GM20431 (cell line): ENCODE results near the gene CHKA.

ENCODE experiments used
- in situ Hi-C: fragments of 300-500 bp; cut with MseI, MboI; formaldehyde crosslinking; loops from one replicate; pipeline ENCODE4 v1.15.0; 2020; ENCODE audit warnings: low sequenced_read_pairs; ENCODE audit not compliant: unreplicated experiment

The CHKA gene

GRCh38 chr11:68037411-68038225 is 83.6 kb downstream of the CHKA start:
- in situ Hi-C loops: no loop called here

GRCh38 chr11:68036717-68037239 is 84.4 kb downstream of the CHKA start:
- in situ Hi-C loops: no loop called here

- in situ Hi-C loops: no loop called here
Measured at GRCh38 chr11:68036141-68036716, 85.0 kb downstream of the CHKA start.

- in situ Hi-C loops: no loop called here
Measured at GRCh38 chr11:68035266-68035876, 85.8 kb downstream of the CHKA start.

- in situ Hi-C loops: no loop called here
Measured at GRCh38 chr11:68033708-68034045, 87.5 kb downstream of the CHKA start.

- in situ Hi-C loops: no loop called here
Measured at GRCh38 chr11:68032997-68033707, 88.0 kb downstream of the CHKA start.

- in situ Hi-C loops: no loop called here
Measured at GRCh38 chr11:68032003-68032402, 89.2 kb downstream of the CHKA start.

GRCh38 chr11:68031144-68031464 is 90.1 kb downstream of the CHKA start:
- in situ Hi-C loops: no loop called here

GRCh38 chr11:68030318-68031143 is 90.7 kb downstream of the CHKA start, which contains the start of gene NDUFS8:
Gene NDUFS8, plus strand, starts transcription at chr11:68030681. Its CDS starts 1,471 bp downstream, at chr11:68032152.
- in situ Hi-C loops: no loop called here

GRCh38 chr11:68028802-68029545 is 92.2 kb downstream of the CHKA start:
- in situ Hi-C loops: no loop called here

- in situ Hi-C loops: no loop called here
Measured at GRCh38 chr11:68027667-68028066, 93.5 kb downstream of the CHKA start.

- in situ Hi-C loops: no loop called here
Measured at GRCh38 chr11:68026391-68027105, 94.6 kb downstream of the CHKA start.

GRCh38 chr11:68025047-68025446 is 96.1 kb downstream of the CHKA start:
- in situ Hi-C loops: no loop called here

GRCh38 chr11:68024508-68024907 is 96.7 kb downstream of the CHKA start:
- in situ Hi-C loops: no loop called here

GRCh38 chr11:68022531-68022930 is 98.7 kb downstream of the CHKA start:
- in situ Hi-C loops: no loop called here

- in situ Hi-C loops: no loop called here
Measured at GRCh38 chr11:68021167-68021787, 99.9 kb downstream of the CHKA start.

GRCh38 chr11:68020575-68020974 is 100.6 kb downstream of the CHKA start:
- in situ Hi-C loops: no loop called here

- in situ Hi-C loops: no loop called here
Measured at GRCh38 chr11:68019486-68019885, 101.7 kb downstream of the CHKA start.
